GM12872 (cell line): ENCODE data around the gene ST6GALNAC3.

Experiments used
- TF ChIP-seq, protein P1 (sequence below): IDR thresholded peaks from 3 replicates; pipeline ENCODE4 v1.5.1; 2011; ENCODE audit warnings: low read depth, mild to moderate bottlenecking, low read length, moderate library complexity; ENCODE audit not compliant: insufficient read depth

ST6GALNAC3 gene

DNA sequence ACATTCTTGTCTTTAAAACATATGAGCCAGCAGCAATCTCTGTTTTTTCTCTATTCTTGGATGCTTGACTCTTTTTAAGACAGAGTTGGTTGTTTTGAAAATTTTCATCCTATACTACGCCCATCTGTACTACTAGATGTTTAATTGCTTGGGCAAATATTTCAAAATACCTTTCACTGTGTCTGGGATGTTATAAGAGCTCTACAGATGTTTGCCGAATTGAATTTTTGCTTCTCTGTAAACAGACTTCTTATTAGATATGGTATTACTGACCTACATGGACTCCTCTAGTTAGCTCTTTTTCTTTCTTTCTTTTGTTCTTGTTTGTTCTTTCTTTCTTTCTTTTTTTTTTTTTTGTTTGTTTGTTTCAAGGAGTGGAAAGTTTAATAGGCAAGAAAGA is 345.1 kb downstream of the ST6GALNAC3 start:
- TF ChIP-seq, protein P1, sequence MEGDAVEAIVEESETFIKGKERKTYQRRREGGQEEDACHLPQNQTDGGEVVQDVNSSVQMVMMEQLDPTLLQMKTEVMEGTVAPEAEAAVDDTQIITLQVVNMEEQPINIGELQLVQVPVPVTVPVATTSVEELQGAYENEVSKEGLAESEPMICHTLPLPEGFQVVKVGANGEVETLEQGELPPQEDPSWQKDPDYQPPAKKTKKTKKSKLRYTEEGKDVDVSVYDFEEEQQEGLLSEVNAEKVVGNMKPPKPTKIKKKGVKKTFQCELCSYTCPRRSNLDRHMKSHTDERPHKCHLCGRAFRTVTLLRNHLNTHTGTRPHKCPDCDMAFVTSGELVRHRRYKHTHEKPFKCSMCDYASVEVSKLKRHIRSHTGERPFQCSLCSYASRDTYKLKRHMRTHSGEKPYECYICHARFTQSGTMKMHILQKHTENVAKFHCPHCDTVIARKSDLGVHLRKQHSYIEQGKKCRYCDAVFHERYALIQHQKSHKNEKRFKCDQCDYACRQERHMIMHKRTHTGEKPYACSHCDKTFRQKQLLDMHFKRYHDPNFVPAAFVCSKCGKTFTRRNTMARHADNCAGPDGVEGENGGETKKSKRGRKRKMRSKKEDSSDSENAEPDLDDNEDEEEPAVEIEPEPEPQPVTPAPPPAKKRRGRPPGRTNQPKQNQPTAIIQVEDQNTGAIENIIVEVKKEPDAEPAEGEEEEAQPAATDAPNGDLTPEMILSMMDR = no peak

DNA sequence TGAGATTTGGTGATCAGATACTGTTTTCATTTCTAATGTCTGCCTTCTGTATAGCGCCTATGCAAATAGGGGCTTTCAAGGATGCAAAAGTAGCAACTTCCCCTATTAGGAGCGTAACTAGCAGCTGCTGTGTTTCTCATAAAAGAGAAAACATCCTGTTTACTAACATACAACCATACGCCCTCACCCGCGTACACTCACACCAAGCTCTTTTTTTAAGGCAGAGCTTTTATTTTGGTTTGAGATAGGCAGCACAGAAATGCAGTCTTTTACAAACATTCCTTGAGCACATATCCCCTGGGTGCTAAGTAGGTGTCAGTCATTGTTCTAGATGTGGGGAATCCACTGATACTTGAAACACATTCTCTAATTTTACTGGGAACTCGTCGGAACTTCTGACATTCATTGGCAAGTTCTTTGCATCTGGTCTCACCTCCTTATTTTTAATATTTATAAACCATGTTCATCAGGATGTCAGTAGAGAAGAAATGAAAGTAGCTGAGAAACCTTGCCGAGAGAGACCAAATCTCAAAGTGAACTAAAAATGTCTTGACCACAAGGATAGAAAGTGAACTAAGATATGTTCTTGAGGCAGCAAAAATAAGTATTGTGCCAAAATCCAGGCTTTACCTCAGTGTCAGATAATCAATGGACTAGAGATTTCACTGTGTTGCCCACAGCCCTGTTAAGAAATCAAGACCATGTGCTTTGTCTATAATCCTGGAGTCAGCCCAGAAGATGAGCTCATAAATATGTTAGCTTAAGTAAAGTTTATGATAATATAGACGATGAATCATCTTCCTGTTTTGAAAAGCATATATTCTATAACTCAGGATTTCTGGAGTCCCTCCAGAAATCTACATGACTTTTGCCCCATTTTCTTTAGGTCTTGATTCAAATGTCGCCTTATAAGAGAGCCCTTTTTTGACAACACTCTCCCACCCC is 350.9 kb downstream of the ST6GALNAC3 start:
- TF ChIP-seq, protein P1 = no peak

DNA sequence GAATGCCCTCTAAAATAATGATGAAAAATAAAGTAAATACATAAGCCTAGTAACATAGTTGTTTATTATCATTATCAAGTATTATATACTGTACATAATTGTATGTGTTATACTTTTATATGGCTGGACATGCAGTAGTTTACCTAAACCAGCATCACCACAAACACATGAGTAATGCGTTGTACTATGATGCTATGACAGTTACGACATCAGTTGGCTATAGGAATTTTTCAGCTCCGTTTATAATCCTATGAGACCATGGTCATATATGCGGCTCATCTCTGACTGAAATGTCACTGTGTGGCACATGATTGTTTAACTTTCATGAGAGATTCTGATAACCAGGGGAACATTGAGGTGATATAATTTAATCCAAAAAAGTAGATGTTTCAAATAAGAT is 352.1 kb downstream of the ST6GALNAC3 start:
- TF ChIP-seq, protein P1 = no peak

DNA sequence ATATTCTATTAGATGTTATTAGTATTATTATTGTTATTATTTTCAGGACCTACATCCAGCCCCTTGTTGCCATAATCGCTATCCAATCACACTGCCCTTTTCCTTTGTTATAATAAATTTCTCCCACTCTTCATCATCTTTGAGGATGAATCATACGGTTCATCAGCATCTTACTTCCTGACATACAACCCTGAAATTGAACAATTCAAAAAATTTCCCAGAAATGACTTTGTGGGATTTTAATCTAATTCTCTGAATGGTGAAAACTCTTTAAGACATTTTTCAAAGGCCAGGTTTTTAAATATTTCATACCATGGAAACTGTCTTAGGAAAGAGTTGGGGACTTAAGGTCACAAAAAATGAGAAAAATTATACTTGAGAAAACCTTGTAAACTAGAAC is 353.5 kb downstream of the ST6GALNAC3 start:
- TF ChIP-seq, protein P1 = no peak

DNA sequence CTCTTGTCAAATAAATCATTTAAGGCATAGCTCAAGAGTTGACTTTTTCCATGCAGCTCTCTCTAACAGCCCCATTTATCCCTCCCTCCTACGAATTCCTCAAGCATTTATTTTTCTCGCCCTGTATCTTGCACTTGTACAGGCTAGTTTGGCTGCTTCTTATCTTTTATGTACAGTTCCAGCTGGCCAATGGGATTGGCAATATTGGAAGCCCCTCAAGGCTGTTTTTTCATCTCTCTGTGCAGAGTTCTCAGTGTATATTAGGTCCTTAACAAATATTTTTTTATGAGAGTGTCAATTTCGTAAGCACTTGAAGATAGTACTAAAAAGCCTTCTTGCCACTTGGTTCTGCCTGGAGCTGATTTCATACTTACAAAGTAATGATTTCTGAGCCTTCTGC is 356.0 kb downstream of the ST6GALNAC3 start:
- TF ChIP-seq, protein P1 = no peak

DNA sequence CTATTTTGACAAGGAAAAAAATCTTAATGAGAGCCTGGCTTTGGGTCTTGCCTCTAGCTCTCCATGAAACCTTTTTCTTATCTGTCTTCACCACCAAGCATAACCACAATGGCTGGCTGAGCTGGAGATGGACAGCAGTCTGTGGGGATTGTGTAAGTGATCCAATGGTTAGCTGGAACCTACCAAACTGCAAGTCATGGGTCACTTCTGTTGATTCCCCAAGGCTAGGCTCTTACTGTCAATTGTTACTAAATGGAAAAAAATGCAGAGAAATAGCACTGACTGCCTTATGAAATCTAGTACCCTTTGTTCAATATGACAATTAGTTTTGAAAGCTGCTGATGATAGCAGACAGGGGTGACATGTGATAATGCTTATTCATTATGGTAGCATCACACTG is 359.0 kb downstream of the ST6GALNAC3 start:
- TF ChIP-seq, protein P1 = no peak

DNA sequence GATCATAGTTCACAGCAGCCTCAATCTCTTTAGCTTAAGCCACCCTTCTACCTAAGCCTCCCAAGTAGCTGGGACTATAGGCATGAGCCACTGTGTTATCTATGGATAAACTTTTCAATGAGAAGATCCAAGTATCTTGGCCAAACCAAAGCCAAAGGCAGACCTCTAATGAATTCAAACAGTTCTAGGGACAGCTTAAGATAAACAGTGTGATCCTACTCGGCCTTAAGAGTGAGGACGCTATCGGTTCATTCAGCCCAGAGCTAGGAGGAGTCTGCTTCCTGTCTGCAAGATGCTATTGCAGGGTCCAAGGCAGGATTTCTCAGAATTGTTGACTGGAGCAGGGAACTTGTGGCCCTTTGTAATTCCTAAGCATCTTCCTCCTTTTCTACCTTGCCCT is 368.7 kb downstream of the ST6GALNAC3 start:
- TF ChIP-seq, protein P1 = no peak
